SK-N-SH treated with all-trans-retinoic acid at 6 μM for 48 hours (cell line): ENCODE data around the gene BCKDHA.

ENCODE experiments used
- CREB5 ChIP-seq: fragments of 250-450 bp; sonication (Bioruptor Pico); IDR thresholded peaks from 2 replicates; pipeline ENCODE4 v1.5.1; 2020; ENCODE audit warnings: low read depth, mild to moderate bottlenecking, moderate library complexity
- CSRNP3 ChIP-seq: fragments of 250-450 bp; sonication (Bioruptor Pico); IDR thresholded peaks from 2 replicates; pipeline ENCODE4 v1.5.1; 2021; ENCODE audit warnings: mild to moderate bottlenecking, moderate library complexity
- PPARA ChIP-seq: fragments of 250-450 bp; sonication (Bioruptor Pico); IDR thresholded peaks from 2 replicates; pipeline ENCODE4 v1.5.0; 2020; ENCODE audit warnings: mild to moderate bottlenecking, borderline replicate concordance
- RARB ChIP-seq: fragments of 250-450 bp; sonication (Bioruptor Pico); IDR thresholded peaks from 2 replicates; pipeline ENCODE4 v1.8.0; 2021; ENCODE audit warnings: mild to moderate bottlenecking, moderate library complexity
- TOX ChIP-seq: fragments of 250-450 bp; sonication (Bioruptor Pico); IDR thresholded peaks from 2 replicates; pipeline ENCODE4 v1.8.0; 2021; ENCODE audit warnings: mild to moderate bottlenecking, moderate library complexity, borderline replicate concordance
- TSHZ2 ChIP-seq: fragments of 250-450 bp; sonication (Bioruptor Pico); IDR thresholded peaks from 2 replicates; pipeline ENCODE4 v1.5.0; 2020; ENCODE audit warnings: mild to moderate bottlenecking, moderate library complexity
- ZFP30 ChIP-seq: fragments of 450-650 bp; formaldehyde crosslinking; IDR thresholded peaks from 2 replicates; pipeline ENCODE4 v1.5.0; 2022; ENCODE audit warnings: mild to moderate bottlenecking, moderate library complexity
- ZNF70 ChIP-seq: fragments of 450-650 bp; formaldehyde crosslinking; IDR thresholded peaks from 2 replicates; pipeline ENCODE4 v1.5.0; 2020; ENCODE audit warnings: mild to moderate bottlenecking, moderate library complexity

- TF ChIP-seq TOX (CRISPR knock-in tag) (no peak), TSHZ2 (no peak), ZFP30 (CRISPR knock-in tag) (no peak), RARB (CRISPR knock-in tag) (no peak), PPARA (no peak), ZNF70 (CRISPR knock-in tag) (no peak), CSRNP3 (CRISPR knock-in tag) (no peak), CREB5 (CRISPR knock-in tag) (no peak)
Observed at GRCh38 chr19:41350735-41351338, 46.8 kb upstream of the BCKDHA start.
